ENCODE results near the gene KCTD4. TPM values are rescaled to one million over a fixed set of nuclear protein-coding genes. Genes with fewer than 3 reads are reported as not detected.

The KCTD4 gene
- total and polyA plus RNA-seq, 4 donors: not detected

- Histone ChIP-seq H3K27me3 (ENCODE audit: control insufficient read depth in 3 of 3, insufficient read depth in 3 of 3, low read length in 2 of 3) (no peaks in the 10 kb centered on the region), H3K9ac (ENCODE audit: insufficient read depth in 1 of 2, low read length in 2 of 2) (no peak overlapping the region), H3K9me3 (ENCODE audit: control insufficient read depth in 4 of 4, insufficient read depth in 3 of 4, low read length in 3 of 4) (no peaks in the 10 kb centered on the region), H3K36me3 (ENCODE audit: control insufficient read depth in 4 of 4, insufficient read depth in 4 of 4, low read length in 4 of 4) (peaks cover 0 to 5% (median under 1%) of the 10 kb centered on the region in 4 donors), H3K27ac (ENCODE audit: low read depth in 1 of 2, low read length in 1 of 2) (peak overlapping the region in 1 of 2 donors; percentile 17), H3K4me3 (no peak overlapping the region), H3K4me1 (ENCODE audit: control insufficient read depth in 5 of 5, insufficient read depth in 5 of 5, low read length in 5 of 5) (peaks cover 0 to 17% (median 5%) of the 10 kb centered on the region in 5 donors)
- WGBS, 2 donors: 44 to 79% methylated on average over 2 of the region's 2 CpGs
- DNase-seq: no peak
- ATAC-seq (ENCODE audit: insufficient read depth, low FRiP score): no peak
- TF ChIP-seq CTCF (IDR thresholded peaks at IDR 0.05; ENCODE audit: control extremely low read depth, extremely low read depth): no peak
Observed at GRCh38 chr13:45208132-45208531, 7.3 kb upstream of the KCTD4 start.

DNA sequence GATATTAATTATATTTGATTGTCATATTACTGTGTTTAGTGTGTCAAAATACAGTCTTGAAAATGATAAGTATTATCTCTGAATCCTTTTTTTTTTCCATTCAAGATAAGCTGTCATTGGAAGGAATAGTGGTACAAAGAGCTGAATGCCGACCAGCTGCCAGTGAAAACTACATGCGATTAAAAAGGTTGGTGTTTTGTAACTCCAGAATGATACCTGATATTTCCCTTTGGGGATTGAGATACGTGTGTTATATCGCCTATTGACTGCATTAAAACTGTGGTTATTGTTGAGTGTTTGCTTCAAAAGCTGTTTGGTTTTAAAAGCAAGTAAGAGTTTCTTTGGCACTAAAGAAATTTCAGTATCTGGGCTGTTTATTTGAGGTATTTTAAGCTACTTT, 6.5 kb upstream of the KCTD4 start:
- Histone ChIP-seq H3K27ac (ENCODE audit: low read depth in 1 of 2, low read length in 1 of 2) (peak overlapping the region in 1 of 2 donors; percentile 70), H3K36me3 (ENCODE audit: control insufficient read depth in 4 of 4, insufficient read depth in 4 of 4, low read length in 4 of 4) (peaks cover 0 to 5% (median under 1%) of the 10 kb centered on the region in 4 donors), H3K27me3 (ENCODE audit: control insufficient read depth in 3 of 3, insufficient read depth in 3 of 3, low read length in 2 of 3) (no peaks in the 10 kb centered on the region), H3K9ac (ENCODE audit: insufficient read depth in 1 of 2, low read length in 2 of 2) (peak overlapping the region in 1 of 2 donors; percentile 61), H3K9me3 (ENCODE audit: control insufficient read depth in 4 of 4, insufficient read depth in 3 of 4, low read length in 3 of 4) (no peaks in the 10 kb centered on the region), H3K4me1 (ENCODE audit: control insufficient read depth in 5 of 5, insufficient read depth in 5 of 5, low read length in 5 of 5) (peaks cover 0 to 17% (median 5%) of the 10 kb centered on the region in 5 donors), H3K4me3 (no peak overlapping the region)
- no peak for DNase-seq
- TF ChIP-seq CTCF (IDR thresholded peaks at IDR 0.05; ENCODE audit: control extremely low read depth, extremely low read depth): no peak
- 77 to 95% methylated on average over 4 of the region's 4 CpGs for WGBS, 2 donors
- no peak for ATAC-seq (ENCODE audit: insufficient read depth, low FRiP score)

DNA sequence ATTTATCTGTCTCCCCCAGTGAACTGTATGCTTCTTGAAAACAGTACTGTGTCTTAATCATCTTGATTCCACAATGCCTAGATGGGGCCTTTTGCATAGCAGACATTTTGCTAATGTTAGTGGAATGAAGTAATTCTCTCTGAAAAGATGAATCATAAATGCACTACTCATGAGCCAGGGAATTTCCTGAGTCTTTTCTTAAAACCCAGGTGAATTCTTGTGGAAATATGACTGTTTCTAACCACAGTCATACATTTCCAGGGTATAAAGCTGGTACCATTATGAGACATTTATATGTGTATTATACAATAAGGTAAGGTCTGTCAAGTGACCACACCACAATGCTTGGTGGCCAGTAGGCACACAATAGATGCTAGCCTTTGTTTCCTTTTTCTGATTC, 5.5 kb upstream of the KCTD4 start:
- Histone ChIP-seq H3K9me3 (ENCODE audit: control insufficient read depth in 4 of 4, insufficient read depth in 3 of 4, low read length in 3 of 4) (no peaks in the 10 kb centered on the region), H3K36me3 (ENCODE audit: control insufficient read depth in 4 of 4, insufficient read depth in 4 of 4, low read length in 4 of 4) (peaks cover 0 to 5% (median 0%) of the 10 kb centered on the region in 4 donors), H3K9ac (ENCODE audit: insufficient read depth in 1 of 2, low read length in 2 of 2) (no peak overlapping the region), H3K27me3 (ENCODE audit: control insufficient read depth in 3 of 3, insufficient read depth in 3 of 3, low read length in 2 of 3) (no peaks in the 10 kb centered on the region), H3K4me3 (no peak overlapping the region), H3K27ac (ENCODE audit: low read depth in 1 of 2, low read length in 1 of 2) (peak overlapping the region in 1 of 2 donors; percentile 70), H3K4me1 (ENCODE audit: control insufficient read depth in 5 of 5, insufficient read depth in 5 of 5, low read length in 5 of 5) (peaks cover 0 to 17% (median 5%) of the 10 kb centered on the region in 5 donors)
- DNase-seq (no peak), ATAC-seq (ENCODE audit: insufficient read depth, low FRiP score) (peak; percentile 49)
- TF ChIP-seq CTCF (IDR thresholded peaks at IDR 0.05; ENCODE audit: control extremely low read depth, extremely low read depth): no peak

DNA sequence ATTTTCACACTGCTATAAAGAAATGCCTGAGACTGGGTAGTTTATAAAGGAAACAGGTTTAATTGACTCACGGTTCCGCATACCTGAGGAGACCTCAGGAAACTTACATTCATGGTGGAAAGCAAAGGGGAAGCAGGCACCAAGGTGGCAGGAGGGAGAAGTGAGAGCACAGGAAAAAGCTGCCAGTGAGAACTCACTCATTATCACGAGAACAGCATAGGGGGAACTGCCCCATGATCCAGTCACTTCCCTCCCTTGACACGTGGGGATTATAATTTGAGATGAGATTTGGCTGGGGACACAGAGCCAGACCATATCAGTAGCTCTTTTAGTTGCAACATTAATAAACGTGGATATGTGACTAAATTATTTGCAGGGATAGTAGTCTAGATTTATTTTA, 4.3 kb upstream of the KCTD4 start:
- DNase-seq (no peak), ATAC-seq (ENCODE audit: insufficient read depth, low FRiP score) (no peak)
- Histone ChIP-seq H3K9ac (ENCODE audit: insufficient read depth in 1 of 2, low read length in 2 of 2) (no peak overlapping the region), H3K4me3 (no peak overlapping the region), H3K27ac (ENCODE audit: low read depth in 1 of 2, low read length in 1 of 2) (no peak overlapping the region), H3K4me1 (ENCODE audit: control insufficient read depth in 5 of 5, insufficient read depth in 5 of 5, low read length in 5 of 5) (peaks cover 0 to 17% (median 5%) of the 10 kb centered on the region in 5 donors), H3K27me3 (ENCODE audit: control insufficient read depth in 3 of 3, insufficient read depth in 3 of 3, low read length in 2 of 3) (no peaks in the 10 kb centered on the region), H3K9me3 (ENCODE audit: control insufficient read depth in 4 of 4, insufficient read depth in 3 of 4, low read length in 3 of 4) (no peaks in the 10 kb centered on the region), H3K36me3 (ENCODE audit: control insufficient read depth in 4 of 4, insufficient read depth in 4 of 4, low read length in 4 of 4) (peaks cover 0 to 5% (median 0%) of the 10 kb centered on the region in 4 donors)
- TF ChIP-seq CTCF (IDR thresholded peaks at IDR 0.05; ENCODE audit: control extremely low read depth, extremely low read depth): no peak
- WGBS, 2 donors: 72 to 77% methylated on average over 5 of the region's 5 CpGs
